SW 1271 (cell line): Measurements from ENCODE around the gene MEIS3.

Experiments used
- DNase-seq, 2 experiments: peaks; one replicate each; lab custom pipeline; 2025; lab: John Stamatoyannopoulos, UW

The MEIS3 gene

GRCh38 chr19:47419030-47419783 lies at the start of gene MEIS3:
MEIS3 (minus strand) TSS chr19:47419527; CDS start chr19:47419081, 446 bp downstream.
- DNase-seq: no peak

DNA sequence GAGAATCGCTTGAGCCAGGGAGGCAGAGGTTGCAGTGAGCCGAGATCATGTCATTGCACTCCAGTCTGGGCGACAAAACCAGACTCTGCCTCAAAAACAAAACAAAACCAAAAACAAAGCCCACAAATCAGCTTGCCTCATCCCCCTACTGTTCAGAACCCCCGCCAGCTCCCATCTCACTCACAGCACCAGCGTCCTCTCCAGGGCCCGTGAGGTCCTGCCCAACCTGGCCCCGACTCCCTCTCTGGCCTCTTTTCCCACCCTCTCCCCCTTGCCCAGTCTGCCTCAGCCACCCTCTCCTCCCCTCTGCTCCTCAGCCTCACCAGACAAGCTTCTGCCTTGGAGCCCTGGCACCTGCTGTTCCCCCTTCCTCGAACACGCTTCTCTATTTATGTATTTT lies 48.6 kb upstream of the MEIS3 start:
- DNase-seq: no peak

- no peak for DNase-seq
These were observed 46.6 kb upstream of the MEIS3 start for GRCh38 chr19:47465957-47466356.

- no peak for DNase-seq
These were observed 45.5 kb upstream of the MEIS3 start for GRCh38 chr19:47464675-47465419.

- DNase-seq: no peak
These were observed 42.5 kb upstream of the MEIS3 start for GRCh38 chr19:47461876-47462275.

- DNase-seq: no peak
These were observed 40.1 kb upstream of the MEIS3 start for GRCh38 chr19:47459477-47459876.

DNA sequence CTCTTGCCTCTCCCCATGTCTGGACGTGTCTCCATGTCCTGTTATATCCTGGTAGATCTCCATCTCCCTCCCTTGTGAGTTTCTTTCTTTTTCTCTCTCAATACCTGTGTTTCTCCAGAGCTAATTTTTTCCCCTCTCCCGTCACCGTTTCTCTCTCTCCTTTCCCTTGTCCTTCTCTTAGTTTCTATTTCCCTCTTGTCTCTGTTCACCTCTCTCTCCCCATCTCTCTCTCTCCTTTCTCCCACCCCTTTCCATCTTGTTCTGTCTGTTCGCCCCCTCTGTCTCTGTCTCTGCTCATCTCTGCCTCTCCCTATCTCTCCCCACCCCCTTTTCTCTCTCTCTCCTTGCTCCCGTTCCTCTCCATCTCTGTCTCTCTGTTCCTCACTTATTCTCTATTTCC lies 39.3 kb upstream of the MEIS3 start:
- no peak for DNase-seq

GRCh38 chr19:47456721-47457474 lies 37.6 kb upstream of the MEIS3 start:
- no peak for DNase-seq

- DNase-seq: no peak
These were observed 31.2 kb upstream of the MEIS3 start for GRCh38 chr19:47450478-47450877.

- no peak for DNase-seq
These were observed 29.0 kb upstream of the MEIS3 start for GRCh38 chr19:47448360-47448727.

GRCh38 chr19:47447470-47448359 lies 28.4 kb upstream of the MEIS3 start:
- DNase-seq: no peak

DNA sequence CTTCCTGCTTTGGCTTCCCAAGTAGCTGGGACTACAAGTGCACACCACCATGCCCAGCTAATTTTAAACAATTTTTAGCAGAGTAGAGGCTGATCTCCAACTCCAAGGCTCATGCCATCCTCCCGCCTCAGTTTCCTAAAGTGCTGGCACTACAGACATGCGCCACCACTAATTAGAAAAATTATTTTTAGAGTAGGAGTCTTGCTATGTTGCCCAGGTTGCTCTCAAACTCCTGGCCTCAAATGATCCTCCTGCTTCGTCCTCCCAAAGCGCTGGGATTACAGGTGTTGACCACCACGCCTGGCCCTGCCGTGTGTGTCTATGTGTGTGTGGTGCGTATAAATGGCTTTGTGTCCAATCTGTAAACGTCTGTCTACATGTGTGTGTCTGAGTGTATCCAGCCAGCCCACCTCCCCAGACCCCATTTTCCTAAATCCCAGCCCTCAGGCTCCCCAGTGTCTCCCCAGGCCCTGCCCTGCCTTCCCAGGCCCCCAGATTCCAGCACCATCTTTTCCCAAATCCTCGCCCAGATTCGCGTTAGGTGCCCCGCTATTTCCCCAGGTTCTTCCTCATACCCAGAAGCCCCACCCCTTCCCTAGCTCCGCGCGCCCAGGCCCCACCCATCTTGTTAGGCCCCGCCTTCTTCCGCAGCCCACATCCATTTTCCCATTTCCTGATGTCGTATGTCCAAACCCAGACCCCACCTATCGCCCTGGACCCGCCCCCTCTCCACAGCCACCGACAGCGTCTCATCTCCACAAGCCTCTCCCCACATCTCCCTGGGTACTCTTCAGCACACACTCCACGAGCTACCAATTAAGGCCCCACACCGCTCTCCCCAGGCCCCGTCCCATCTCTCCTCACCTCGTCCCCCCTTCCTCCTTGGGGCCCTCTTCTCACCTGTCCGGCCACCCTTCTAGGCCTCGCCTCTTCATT lies 27.5 kb upstream of the MEIS3 start:
- no peak for DNase-seq

GRCh38 chr19:47445937-47446402 lies 26.6 kb upstream of the MEIS3 start:
- no peak for DNase-seq

GRCh38 chr19:47445527-47445926 lies 26.2 kb upstream of the MEIS3 start:
- DNase-seq: no peak

- DNase-seq: no peak
These were observed 25.1 kb upstream of the MEIS3 start for GRCh38 chr19:47444388-47444821.

DNA sequence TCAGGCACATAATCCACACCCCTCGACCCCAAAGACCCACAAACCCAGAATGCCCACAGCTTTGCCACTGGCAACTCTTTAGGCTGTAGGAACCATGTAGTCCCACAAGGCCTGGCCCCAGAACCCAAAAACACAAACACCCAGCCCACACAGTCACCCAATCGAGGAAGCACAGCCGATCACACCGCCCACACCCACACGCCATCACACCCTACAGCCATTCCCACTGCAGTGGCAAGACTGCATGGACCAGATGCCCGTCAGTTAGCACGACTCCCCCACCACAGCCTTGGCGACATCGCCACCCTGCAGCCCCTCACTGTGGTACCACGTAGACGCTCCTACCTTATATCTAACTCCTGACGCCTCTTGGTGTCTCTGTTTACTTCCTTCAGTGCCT lies 24.0 kb upstream of the MEIS3 start:
- DNase-seq: no peak

- no peak for DNase-seq
These were observed 19.5 kb upstream of the MEIS3 start for GRCh38 chr19:47438793-47439220.

DNA sequence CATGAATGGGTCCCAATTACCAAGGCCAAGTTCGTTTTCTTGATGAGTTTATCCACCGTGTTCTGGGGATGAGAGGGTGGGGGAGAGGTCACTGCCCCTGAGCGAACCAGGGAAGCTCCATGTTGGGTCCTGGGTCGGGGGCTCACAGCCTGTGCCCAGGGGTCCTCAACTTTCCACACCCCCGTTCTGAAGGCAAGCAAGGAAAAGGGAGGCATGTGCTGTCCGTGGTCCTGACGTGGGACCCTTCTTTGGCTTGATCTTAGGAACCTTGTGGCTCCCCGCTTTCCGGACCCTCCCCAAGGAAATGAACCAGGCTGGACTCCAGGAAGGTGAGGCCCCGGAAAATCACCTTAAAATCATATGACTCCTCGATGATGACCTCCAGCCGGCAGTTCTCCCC lies 18.2 kb upstream of the MEIS3 start:
- DNase-seq: no peak

- peak; percentile 32 to 62 for DNase-seq
These were observed 17.5 kb upstream of the MEIS3 start for GRCh38 chr19:47436712-47437401.

- no peak for DNase-seq
These were observed 16.6 kb upstream of the MEIS3 start for GRCh38 chr19:47435883-47436417.
